Right lobe of liver (tissue), 4 donors: ENCODE measurements around the gene FAM53A.

ENCODE experiments used
- POLR2A ChIP-seq: fragments of 450-650 bp; IDR thresholded peaks from one replicate; pipeline ENCODE4 v1.6.1; 2017; ENCODE audit warnings: antibody characterized with exemption, mild to moderate bottlenecking
- TF ChIP-seq, protein P1 (sequence below), 4 donors: fragments of 200-600 bp in 3 of 4; fragments of 450-650 bp in 1 of 4; IDR thresholded peaks; one replicate each; pipeline versions ENCODE4 v1.5.1 to v1.8.0; 2016 to 2022; ENCODE audit warnings: antibody characterized with exemption in 4 of 4, mild to moderate bottlenecking in 2 of 4
- donor health status: DM: no; HTN: no; CAD: no.
- donor health status: DM: no; HTN: no; CAD: no.
- donor health status: DM: no; HTN: yes; CAD: no.

DNA sequence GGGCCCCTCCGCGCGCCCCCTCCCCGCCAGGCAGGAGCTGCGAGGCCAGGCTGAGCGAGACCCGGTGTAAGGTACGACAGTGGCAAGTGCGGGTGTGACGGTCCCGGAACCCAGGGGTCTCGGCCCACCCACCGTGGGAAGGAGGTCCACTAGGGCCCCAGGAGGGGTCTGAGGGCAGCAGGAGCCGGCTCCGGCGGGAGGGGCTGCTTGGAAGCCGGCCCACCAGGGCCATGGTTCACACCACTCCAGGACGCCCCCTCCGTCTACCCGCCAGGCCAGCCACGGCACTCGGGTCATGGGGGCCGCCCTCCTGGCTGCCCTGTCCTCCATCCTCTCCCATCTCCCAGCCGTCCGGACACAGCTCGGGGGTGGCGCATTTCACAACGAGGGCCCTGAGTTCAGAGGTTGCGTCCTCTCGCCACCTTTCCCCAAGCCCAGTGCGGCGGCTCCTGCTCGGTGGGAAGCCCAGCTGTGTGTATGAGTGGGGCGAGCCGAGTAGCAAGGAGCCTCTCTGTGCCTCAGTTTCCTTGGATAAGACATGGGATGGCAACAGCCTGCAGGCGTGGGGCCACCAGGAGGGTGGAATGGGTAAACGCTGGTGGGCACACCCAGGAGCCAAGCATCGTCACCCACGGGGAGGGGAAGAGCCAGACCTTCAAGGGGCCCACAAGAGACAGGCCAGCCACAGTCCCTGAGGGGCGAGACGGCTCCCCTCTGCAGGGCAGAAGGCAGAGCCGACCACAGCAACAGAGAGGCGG lies 81.3 kb downstream of the FAM53A start:
- TF ChIP-seq, protein P1, sequence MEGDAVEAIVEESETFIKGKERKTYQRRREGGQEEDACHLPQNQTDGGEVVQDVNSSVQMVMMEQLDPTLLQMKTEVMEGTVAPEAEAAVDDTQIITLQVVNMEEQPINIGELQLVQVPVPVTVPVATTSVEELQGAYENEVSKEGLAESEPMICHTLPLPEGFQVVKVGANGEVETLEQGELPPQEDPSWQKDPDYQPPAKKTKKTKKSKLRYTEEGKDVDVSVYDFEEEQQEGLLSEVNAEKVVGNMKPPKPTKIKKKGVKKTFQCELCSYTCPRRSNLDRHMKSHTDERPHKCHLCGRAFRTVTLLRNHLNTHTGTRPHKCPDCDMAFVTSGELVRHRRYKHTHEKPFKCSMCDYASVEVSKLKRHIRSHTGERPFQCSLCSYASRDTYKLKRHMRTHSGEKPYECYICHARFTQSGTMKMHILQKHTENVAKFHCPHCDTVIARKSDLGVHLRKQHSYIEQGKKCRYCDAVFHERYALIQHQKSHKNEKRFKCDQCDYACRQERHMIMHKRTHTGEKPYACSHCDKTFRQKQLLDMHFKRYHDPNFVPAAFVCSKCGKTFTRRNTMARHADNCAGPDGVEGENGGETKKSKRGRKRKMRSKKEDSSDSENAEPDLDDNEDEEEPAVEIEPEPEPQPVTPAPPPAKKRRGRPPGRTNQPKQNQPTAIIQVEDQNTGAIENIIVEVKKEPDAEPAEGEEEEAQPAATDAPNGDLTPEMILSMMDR (IDR thresholded peaks at IDR 0.05), result no peak
- TF ChIP-seq POLR2A, result no peak
